Astrocyte (in vitro differentiated cells and primary cell): ENCODE results near the gene SPATA16. TPM values are rescaled to one million over a fixed set of nuclear protein-coding genes. Genes with fewer than 3 reads are reported as not detected.

Experiments used
- DNase-seq: peaks from one replicate; pipeline ENCODE4 v3.0.0-alpha.2; 2010; ENCODE audit warnings: low read depth
- FAIRE-seq: peaks from 2 replicates; lab custom pipeline; 2011; peaks lifted over from hg19 to GRCh38; lab: Jason Lieb, UNC
- H2AFZ ChIP-seq: 2 replicates; pipeline ENCODE4 v1.6.0; 2012; ENCODE audit warnings: low read depth, low read length, inconsistent platforms
- H3K27ac ChIP-seq: 2 replicates; pipeline ENCODE4 v1.5.1; 2011; ENCODE audit warnings: low read depth, low read length, inconsistent platforms
- H3K27me3 ChIP-seq: 2 replicates; pipeline ENCODE4 v1.6.0; 2011; ENCODE audit warnings: low read length, inconsistent platforms; ENCODE audit not compliant: insufficient read depth
- H3K36me3 ChIP-seq: 2 replicates; pipeline ENCODE4 v1.5.1; 2011; ENCODE audit warnings: low read length, inconsistent platforms; ENCODE audit not compliant: insufficient read depth
- H3K4me1 ChIP-seq: 2 replicates; pipeline ENCODE4 v1.5.1; 2011; ENCODE audit warnings: low read length, inconsistent platforms; ENCODE audit not compliant: insufficient read depth
- H3K4me2 ChIP-seq: 2 replicates; pipeline ENCODE4 v1.6.0; 2012; ENCODE audit warnings: low read length, inconsistent platforms
- H3K4me3 ChIP-seq: 2 replicates; pipeline ENCODE4 v1.5.1; 2011; ENCODE audit warnings: low read depth, mild to moderate bottlenecking, low read length, inconsistent platforms; ENCODE audit not compliant: insufficient read depth
- H3K79me2 ChIP-seq: 2 replicates; pipeline ENCODE4 v1.6.0; 2012; ENCODE audit warnings: mild to moderate bottlenecking, low read length, inconsistent platforms; ENCODE audit not compliant: insufficient read depth
- H3K9ac ChIP-seq: 2 replicates; pipeline ENCODE4 v1.6.0; 2012; ENCODE audit warnings: mild to moderate bottlenecking, low read length, inconsistent platforms
- H3K9me3 ChIP-seq: 2 replicates; pipeline ENCODE4 v1.5.1; 2012; ENCODE audit warnings: low read depth, mild to moderate bottlenecking, low read length, inconsistent platforms; ENCODE audit not compliant: insufficient read depth
- H4K20me1 ChIP-seq: 2 replicates; pipeline ENCODE4 v1.6.0; 2012; ENCODE audit warnings: low read length, inconsistent platforms; ENCODE audit not compliant: insufficient read depth
- H3K27ac Mint-ChIP-seq: one replicate; pipeline ENCODE4 v1.8.0; 2021; ENCODE audit warnings: mild to moderate bottlenecking, mixed read lengths; ENCODE audit not compliant: unreplicated experiment
- H3K27me3 Mint-ChIP-seq: one replicate; pipeline ENCODE4 v1.8.0; 2021; ENCODE audit warnings: low read depth, mixed read lengths; ENCODE audit not compliant: unreplicated experiment
- H3K36me3 Mint-ChIP-seq: one replicate; pipeline ENCODE4 v1.8.0; 2021; ENCODE audit warnings: low read depth, mixed read lengths; ENCODE audit not compliant: unreplicated experiment
- H3K4me1 Mint-ChIP-seq: one replicate; pipeline ENCODE4 v1.8.0; 2021; ENCODE audit warnings: low read depth, mixed read lengths; ENCODE audit not compliant: unreplicated experiment
- H3K4me3 Mint-ChIP-seq: one replicate; pipeline ENCODE4 v1.8.0; 2021; ENCODE audit warnings: mild to moderate bottlenecking, moderate library complexity, mixed read lengths; ENCODE audit not compliant: unreplicated experiment
- H3K9me3 Mint-ChIP-seq: one replicate; pipeline ENCODE4 v1.8.0; 2021; ENCODE audit warnings: mild to moderate bottlenecking, mixed read lengths; ENCODE audit not compliant: unreplicated experiment
- EZH2 ChIP-seq: IDR thresholded peaks from 2 replicates; pipeline ENCODE4 v1.6.1; 2012; ENCODE audit warnings: mild to moderate bottlenecking, low read length, inconsistent platforms; ENCODE audit not compliant: insufficient read depth
- total RNA-seq: library from RNA; stranded (reverse); gene quantifications from 2 replicates; pipeline ENCODE4 v1.2.1, GENCODE V29; 2021
- TF ChIP-seq, protein P1 (sequence below): IDR thresholded peaks from 2 replicates; pipeline ENCODE4 v1.5.1; 2011; ENCODE audit warnings: low read depth, mild to moderate bottlenecking, inconsistent platforms, low read length, moderate library complexity; ENCODE audit not compliant: insufficient read depth

Gene SPATA16
- total RNA-seq, 1 donor from 2014 or later: not detected

DNA sequence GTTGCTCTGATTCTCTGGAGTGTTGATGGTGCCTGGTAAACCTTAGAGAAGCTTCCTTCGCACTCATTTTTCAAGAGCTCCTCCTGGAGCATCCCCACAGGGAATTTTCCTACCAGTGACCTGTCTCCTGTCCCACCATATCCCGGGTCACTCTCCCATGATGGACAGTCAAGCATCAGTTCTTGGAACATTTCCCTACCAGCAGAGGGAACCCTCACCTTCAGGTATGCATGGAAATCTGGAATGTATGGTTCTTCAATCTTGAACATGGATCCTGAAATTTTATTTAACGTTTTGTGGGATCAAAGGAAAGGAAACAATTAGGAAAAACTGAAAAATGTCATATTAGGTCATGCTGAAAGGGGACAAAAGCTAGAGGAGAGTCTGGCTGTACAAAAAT is 153.8 kb downstream of the SPATA16 start:
- H3K27me3 Mint-ChIP-seq: no peaks in the 10 kb centered on the region
- Histone ChIP-seq H3K4me3 (no peak overlapping the region), H3K9ac (no peak overlapping the region), H3K27me3 (no peaks in the 10 kb centered on the region), H4K20me1 (no peaks in the 10 kb centered on the region), H3K4me1 (no peaks in the 10 kb centered on the region), H3K9me3 (no peaks in the 10 kb centered on the region), H2AFZ (no peak overlapping the region), H3K27ac (no peak overlapping the region), H3K36me3 (no peaks in the 10 kb centered on the region), H3K4me2 (no peak overlapping the region), H3K79me2 (no peaks in the 10 kb centered on the region)
- H3K27ac Mint-ChIP-seq: no peak overlapping the region
- peaks cover 4% of the 10 kb centered on the region for H3K4me1 Mint-ChIP-seq
- no peak for DNase-seq
- H3K4me3 Mint-ChIP-seq: no peak overlapping the region
- H3K9me3 Mint-ChIP-seq: no peaks in the 10 kb centered on the region
- no peaks in the 10 kb centered on the region for H3K36me3 Mint-ChIP-seq
- TF ChIP-seq, protein P1, sequence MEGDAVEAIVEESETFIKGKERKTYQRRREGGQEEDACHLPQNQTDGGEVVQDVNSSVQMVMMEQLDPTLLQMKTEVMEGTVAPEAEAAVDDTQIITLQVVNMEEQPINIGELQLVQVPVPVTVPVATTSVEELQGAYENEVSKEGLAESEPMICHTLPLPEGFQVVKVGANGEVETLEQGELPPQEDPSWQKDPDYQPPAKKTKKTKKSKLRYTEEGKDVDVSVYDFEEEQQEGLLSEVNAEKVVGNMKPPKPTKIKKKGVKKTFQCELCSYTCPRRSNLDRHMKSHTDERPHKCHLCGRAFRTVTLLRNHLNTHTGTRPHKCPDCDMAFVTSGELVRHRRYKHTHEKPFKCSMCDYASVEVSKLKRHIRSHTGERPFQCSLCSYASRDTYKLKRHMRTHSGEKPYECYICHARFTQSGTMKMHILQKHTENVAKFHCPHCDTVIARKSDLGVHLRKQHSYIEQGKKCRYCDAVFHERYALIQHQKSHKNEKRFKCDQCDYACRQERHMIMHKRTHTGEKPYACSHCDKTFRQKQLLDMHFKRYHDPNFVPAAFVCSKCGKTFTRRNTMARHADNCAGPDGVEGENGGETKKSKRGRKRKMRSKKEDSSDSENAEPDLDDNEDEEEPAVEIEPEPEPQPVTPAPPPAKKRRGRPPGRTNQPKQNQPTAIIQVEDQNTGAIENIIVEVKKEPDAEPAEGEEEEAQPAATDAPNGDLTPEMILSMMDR: peak; percentile 10
- no peak for TF ChIP-seq EZH2
- FAIRE-seq: no peak

DNA sequence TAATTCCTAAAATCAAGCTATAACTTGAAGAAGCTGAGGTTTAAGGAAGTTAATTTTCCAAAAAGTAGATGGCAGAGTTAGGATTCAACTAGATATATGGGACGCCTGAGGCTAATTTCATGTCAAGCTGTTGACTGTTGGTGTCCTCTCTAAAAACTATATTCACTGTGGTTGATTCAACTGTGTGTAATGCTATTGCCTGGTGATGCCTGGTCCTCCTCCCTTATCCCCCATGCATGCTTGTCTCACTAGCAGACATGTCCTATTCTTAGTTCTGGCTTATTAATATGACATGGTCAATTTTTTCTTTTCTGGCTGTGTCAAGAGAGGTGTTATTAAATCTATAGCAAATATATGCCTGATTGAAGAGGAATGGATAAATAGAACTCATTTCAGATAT is 156.1 kb downstream of the SPATA16 start:
- no peaks in the 10 kb centered on the region for H3K9me3 ChIP-seq
- H3K9ac ChIP-seq: no peak overlapping the region
- no peak for FAIRE-seq
- H3K27me3 ChIP-seq: no peaks in the 10 kb centered on the region
- H3K9me3 Mint-ChIP-seq: no peaks in the 10 kb centered on the region
- H3K4me3 Mint-ChIP-seq: no peak overlapping the region
- no peaks in the 10 kb centered on the region for H3K79me2 ChIP-seq
- no peak overlapping the region for H3K4me3 ChIP-seq
- no peaks in the 10 kb centered on the region for H3K4me1 ChIP-seq
- no peaks in the 10 kb centered on the region for H3K36me3 Mint-ChIP-seq
- H2AFZ ChIP-seq: no peak overlapping the region
- H3K4me2 ChIP-seq: no peak overlapping the region
- H4K20me1 ChIP-seq: no peaks in the 10 kb centered on the region
- no peak overlapping the region for H3K27ac ChIP-seq
- TF ChIP-seq, protein P1: no peak
- no peak for TF ChIP-seq EZH2
- H3K27ac Mint-ChIP-seq: no peak overlapping the region
- no peak for DNase-seq
- H3K36me3 ChIP-seq: no peaks in the 10 kb centered on the region
- H3K27me3 Mint-ChIP-seq: no peaks in the 10 kb centered on the region
- H3K4me1 Mint-ChIP-seq: peaks cover 3% of the 10 kb centered on the region

DNA sequence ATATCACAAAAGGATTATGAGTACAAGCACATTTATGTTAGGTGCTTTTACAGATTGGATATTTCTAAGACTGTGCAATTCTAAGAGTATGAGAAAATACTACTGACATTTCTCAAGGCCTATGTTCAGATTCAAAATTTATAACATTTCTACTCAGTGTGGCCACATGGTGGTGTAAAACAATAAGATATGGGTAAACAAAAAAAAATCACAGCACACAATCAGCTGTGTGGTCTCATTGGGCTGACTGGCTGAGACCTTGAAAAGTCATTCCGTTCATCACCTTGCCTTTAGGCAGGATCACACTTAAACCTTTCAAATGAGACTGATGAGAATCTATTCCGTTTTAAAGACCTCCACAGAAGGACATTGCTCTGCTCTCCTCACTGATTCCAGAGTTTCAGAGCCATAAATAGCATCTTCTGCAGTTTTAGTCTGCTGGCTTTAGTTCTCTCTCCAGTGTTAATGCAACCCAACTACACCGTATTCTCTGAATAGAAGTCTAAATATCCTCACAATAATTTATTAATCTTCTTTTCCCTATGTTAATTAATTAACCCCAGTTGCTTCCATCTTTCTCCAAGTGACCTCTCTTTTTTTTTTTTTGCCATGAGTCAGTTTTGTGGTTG is 158.2 kb downstream of the SPATA16 start:
- FAIRE-seq (no peak), DNase-seq (no peak)
- H2AFZ ChIP-seq: no peak overlapping the region
- no peak overlapping the region for H3K4me3 ChIP-seq
- H3K9ac ChIP-seq: no peak overlapping the region
- H3K9me3 ChIP-seq: no peaks in the 10 kb centered on the region
- H4K20me1 ChIP-seq: no peaks in the 10 kb centered on the region
- Mint-ChIP-seq H3K4me1 (peaks cover 3% of the 10 kb centered on the region), H3K4me3 (no peak overlapping the region), H3K36me3 (no peaks in the 10 kb centered on the region), H3K9me3 (no peaks in the 10 kb centered on the region), H3K27ac (no peak overlapping the region), H3K27me3 (no peaks in the 10 kb centered on the region)
- H3K27ac ChIP-seq: no peak overlapping the region
- no peaks in the 10 kb centered on the region for H3K79me2 ChIP-seq
- no peaks in the 10 kb centered on the region for H3K4me1 ChIP-seq
- no peak overlapping the region for H3K4me2 ChIP-seq
- H3K27me3 ChIP-seq: no peaks in the 10 kb centered on the region
- H3K36me3 ChIP-seq: no peaks in the 10 kb centered on the region
- no peak for TF ChIP-seq EZH2
- TF ChIP-seq, protein P1: no peak
